GM21526 (cell line): ENCODE results near the gene ZCCHC17.
"Not testable (repeated sequence)": the region's sequence is repeated elsewhere in the genome, so short reads cannot be mapped to it uniquely, and the experiment has no call there.

ENCODE experiments used
- ATAC-seq: cut with Tn5 transposase; IDR thresholded peaks from one replicate; pipeline ENCODE4 v1.9.1; 2021; ENCODE audit warnings: moderate library complexity; ENCODE audit not compliant: unreplicated experiment, low FRiP score

ZCCHC17 gene

DNA sequence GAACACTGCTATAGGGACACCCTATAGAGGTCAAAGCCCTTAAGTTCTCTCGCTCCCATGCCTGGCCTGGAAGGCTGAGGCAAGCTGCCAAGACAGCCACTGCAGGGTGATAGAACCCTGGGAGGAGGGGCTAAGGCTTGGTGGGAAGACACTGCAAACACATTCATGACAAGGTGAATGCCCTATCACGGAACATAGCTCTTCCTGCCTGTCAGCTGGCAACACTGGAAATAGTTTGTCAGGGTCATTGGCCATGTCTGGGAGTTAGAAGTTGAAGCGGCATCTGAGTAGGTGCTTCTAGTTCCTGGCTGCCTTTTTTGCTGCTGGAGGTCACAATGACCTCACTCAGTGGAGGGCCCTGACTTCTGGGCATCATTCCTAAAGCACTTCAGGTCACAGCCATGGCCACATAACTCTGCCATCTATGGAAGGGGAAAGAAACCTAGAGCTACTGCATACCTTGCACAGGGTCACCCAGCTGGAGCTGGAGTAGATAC, 71.8 kb downstream of the ZCCHC17 start:
- no peak for ATAC-seq

DNA sequence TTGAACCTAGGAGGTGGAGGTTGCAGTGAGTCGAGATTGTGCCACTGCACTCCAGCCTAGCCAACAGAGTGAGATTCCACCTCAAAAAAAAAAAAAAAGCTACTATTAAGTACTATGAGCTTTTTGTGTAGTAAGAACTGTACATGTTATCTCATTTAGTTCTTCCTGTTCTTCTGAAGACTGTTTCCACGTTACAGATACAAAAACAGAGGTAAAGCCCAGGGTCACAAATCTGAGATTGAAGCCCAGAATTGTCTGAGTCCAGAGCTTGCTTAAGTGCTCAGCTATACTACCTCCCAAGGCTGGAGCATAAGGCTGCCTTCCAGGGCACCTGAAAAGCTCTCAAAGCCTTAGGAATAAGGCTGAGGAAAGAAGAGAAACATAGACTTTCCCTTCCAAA, 73.2 kb downstream of the ZCCHC17 start:
- ATAC-seq: no peak

DNA sequence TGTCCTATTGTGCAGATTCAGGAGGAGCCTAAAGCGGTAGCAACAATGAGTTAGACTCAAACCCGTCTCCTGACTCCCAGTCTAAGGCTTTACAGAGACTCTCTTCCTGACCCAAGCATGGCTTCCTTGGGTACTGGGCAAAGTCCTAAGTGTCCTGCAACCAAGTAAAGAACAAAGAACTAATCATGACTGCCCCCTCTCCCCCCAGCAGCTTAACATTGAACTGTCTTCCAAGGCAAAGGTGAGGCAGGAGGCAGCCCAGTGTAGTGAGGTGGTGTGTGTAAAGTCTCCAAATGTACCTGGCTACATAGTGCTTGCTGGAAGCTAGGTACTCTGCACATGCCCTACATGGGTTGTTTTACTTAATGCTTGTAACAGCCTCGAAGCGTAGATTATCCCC, 73.7 kb downstream of the ZCCHC17 start:
- ATAC-seq: no peak

DNA sequence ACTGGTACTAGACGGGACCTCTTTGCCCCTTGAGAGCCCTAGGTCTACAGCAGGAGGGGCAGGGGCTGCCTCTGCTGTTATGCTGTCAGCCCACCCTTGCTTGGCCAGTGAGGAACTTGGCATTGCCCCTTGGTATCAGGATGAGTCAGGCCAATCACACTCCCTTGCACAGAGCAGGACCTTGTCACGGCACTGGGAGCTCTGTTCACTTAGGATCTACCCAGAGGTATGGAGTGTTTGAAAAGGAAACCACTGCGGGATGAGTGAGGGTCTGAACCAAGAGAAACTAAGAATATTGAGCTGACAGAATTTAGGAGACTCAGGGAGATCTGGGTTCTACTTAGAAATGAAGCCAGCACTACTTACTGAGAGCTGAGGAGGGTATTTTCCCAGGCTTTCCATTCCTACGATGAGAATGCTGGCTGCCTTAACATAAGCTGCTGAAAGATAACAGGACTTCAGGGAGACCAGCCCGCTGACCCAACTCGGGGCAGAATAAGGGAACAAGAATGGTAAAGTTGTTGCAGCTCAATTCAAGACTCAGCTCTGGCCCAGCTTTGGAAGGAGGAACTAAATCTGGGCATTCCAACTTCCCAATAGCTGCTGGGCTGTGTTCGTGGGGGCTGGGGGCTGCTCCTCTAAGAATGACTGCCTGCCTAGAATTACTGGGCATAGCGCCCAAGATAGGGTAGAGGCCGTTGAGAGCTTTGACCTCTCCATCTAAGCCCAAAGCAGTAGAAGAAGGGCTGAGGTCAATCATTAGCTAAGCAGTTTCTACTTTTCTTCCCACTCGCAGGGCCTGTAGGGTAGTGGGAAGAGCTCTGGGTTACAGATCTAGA, 74.5 kb downstream of the ZCCHC17 start:
- no peak for ATAC-seq

DNA sequence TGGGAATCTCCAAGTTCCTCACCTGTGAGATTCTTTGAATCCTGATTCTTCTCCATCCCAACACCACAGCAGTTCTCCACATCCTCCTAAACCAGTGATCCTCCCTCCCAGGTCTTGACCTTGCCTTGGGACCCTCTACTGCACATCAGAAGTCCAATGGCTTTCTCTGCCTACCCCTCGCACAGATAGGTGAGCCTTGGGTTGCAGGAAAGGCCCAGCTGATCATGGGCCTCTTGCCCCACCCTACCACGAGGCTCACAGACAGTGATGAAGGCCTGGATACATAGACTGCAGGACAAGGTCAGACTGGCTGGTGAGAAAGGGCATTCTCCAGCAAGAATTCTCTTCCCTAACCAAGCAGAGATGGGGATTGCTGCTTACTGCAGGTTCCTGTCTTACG, 75.2 kb downstream of the ZCCHC17 start:
- no peak for ATAC-seq

DNA sequence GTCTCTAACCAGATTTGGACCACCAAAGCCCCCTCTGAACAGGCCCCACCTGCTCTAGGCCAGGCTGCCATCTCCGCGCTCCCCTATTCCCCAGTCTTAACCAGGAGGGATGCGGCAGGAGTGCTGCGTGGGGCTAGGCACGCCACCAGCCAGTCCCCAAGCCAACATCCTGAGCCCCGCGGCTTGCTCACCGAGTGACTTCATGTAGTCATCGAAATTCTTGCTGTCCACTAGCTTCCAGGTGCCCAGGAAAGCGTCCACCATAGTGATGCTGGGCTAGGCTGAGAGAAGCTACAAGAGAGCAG, 75.9 kb downstream of the ZCCHC17 start:
- no peak for ATAC-seq

DNA sequence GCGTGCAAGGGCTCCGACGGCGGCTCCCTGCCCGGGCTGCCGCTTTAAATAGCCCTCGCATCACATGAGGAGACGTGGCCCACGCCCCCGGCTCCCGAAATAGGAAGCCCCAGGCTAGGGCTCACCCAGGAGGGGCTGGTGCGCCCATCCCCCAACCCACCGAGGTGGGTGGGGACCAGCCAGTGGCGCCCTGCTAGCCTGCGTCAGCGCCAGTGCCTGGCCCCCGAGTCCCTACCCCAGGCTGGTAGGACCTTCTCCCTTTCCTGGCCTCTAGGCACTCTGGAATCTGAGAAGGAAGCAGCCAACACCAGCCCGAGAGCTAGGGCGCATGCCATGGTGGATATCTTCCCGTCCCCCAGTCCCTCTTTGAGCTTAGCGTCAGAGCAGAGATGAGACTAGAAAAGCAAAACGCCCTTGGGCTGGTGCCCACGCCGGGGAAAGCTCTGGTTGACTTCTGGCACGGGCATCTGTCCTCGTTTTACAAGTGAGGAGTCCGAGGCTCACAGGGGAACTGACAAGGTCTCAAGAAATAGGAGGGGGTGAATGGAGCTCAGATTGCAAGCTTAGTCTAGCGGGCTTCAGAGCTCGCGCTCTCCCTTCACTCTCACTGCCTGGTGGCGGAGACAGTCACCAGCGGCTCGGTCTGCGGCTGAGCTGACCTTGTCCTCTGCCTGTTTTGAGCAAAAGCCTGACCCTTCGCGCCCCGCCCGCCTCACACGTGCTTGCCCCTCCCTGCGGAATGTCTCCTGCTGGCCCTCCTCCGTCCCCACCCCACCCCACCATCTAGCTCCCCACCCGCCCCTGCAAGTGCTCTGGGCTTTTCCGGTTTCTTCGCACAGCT, 76.4 kb downstream of the ZCCHC17 start, which contains the start of gene FABP3:
TSS of gene FABP3 (minus strand) at position 21 of the 841 bp plus-strand sequence. CDS start 62 bp downstream, outside the sequence.
- no peak for ATAC-seq

DNA sequence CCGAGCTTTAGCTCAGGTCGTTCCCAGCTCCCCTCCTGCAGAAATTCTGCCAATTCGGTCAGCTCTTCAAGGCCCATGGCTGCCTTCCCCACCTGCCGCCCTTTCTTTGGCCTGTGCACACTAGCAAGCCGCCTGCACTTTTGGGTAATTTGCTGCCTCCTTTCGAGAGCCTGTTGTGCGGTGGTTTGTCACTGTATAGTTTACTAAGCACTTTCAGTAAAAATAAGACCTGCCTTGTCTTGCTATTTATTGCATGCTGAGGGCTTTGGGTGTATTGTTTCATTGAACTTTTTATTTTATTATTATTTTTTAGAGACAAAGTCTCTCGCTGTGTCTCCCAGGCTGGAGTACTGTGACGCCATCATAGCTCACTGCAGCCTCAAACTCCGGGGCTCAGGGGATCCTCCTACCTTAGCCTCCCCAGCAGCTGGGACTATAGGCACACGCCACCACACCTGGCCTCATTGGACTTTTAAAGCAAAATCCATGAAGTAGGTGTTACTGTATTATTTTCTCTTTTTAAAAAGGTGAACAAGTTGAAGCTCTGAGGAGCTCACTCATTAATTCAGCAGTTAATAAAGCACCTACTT, 77.2 kb downstream of the ZCCHC17 start:
- ATAC-seq: no peak

DNA sequence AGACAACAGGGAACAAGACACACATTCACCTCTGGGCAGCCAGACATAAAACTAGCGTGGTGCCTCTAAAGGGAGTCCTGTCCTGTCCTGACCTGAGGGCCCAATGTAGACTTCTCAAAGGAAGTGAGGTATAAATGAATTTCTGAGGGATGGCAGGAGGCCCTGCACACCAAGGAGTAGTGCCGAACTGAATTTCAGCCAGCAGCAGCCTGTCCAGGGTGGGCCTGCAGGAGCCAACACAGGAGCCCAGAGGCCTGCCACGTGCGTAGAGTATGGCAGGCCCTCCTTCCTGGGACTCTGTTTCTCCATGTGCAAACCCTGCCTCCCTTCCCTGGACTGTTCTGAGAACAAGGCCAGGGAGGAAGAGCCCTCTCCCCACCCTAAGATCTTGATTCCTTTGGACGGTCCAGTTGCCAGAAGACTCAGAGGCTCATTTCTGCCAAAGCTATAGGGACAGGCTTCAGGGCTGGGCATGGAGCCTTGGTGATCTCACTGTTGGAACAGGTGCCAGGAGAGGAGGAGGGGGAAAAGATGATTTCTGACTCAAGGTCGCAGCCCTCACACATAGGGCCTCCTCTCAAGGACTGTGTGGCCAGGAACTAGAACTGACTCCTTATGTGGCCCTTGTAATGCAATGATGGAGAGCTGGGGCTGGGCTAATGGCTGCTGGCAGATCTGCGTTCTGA, 77.8 kb downstream of the ZCCHC17 start:
- no peak for ATAC-seq

DNA sequence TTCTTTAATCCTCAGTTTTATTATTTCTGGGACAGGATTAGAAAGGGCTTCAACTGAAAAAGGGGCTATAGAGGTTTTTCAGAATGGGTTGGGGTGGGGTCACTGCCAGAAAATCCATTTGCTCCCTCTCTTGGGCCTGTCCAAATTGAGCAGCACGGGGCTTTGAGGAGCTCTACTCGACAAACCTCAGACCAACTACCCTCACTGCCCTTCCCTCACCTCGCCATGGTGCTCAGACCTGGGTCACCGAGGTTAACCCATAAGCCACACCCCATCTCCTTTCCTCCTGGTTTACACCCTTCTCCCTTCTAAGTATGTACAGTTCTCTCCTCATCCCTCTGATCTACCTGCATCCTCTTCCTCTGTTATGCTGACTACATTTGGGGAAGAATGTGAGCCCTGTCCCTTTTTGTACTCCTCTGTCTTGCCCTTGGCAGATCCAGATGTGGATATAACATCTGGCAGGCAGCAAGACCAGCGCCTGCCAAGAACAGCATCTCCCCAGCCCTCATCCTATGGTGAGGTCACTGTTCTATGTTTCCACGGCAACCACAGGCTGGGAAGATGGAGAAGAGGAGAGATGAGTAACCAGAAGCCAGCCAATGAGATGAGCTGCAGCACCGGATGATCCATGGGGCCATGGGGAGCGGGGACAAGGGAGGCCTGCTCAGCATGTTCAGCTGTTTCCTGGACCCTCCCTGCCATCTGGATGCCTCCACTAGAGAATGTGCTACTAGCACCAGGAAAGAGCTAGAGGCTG, 79.7 kb downstream of the ZCCHC17 start:
- no peak for ATAC-seq

DNA sequence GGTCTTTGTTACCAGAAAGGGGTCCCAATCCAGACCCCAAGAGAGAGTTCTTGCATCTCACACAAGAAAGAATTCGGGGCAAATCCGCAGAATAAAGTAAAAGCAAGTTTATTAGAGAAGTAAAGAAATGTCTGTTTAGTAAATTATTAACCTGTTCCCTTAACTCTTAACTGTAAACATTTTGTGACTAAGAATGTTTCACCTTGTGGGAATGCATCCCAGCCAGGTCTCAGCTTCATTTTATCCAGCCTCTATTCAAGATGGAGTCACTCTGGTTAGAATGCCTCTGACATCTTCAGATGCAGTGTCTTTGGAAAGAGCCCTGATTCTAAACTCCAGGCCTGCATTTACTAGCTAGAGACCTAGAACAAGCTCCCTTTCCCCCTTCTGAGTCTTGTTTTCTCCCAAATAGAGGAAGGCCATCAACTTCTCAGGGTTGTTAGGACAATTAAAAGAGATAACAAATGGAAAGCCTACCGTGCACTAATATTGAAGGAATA, 80.6 kb downstream of the ZCCHC17 start:
- no peak for ATAC-seq

DNA sequence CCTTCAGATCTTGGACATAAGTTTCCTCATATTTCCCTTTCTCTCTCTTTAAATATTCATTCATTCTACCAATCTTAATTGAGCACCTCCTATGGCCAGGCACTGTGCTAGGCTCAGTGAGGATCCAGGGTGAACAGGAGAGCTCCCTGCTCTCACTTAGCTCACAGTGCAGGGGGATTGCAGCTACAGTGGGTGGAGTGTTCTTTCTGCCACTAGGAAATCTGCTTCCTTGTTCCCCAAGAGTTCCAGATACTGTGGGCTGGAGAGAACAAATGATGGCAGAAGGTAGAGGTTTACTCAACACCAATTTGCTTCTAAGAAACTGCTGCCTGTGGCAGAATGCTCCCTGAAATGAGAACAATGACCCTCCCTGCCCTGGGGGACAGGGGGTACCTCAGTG, 81.2 kb downstream of the ZCCHC17 start:
- ATAC-seq: no peak

DNA sequence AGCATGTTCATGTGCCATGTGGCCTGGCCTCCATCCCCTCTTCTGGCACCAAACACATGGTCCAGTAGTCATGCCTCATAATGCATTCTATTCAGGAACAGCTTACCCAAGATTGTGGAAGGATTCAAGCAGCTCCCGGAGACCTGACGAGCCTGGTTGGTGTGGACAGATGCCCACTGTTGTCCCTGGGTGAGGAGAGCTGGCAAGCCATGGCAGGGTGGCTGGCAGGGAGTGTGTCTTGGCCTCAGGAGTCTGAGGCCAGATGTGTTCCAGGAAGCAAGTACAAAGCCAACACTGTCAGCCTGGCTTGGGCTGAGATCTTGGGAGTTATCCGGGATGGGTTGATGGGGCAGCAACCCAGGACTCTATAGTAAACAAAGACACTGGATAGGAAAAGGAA, 83.3 kb downstream of the ZCCHC17 start:
- no peak for ATAC-seq

DNA sequence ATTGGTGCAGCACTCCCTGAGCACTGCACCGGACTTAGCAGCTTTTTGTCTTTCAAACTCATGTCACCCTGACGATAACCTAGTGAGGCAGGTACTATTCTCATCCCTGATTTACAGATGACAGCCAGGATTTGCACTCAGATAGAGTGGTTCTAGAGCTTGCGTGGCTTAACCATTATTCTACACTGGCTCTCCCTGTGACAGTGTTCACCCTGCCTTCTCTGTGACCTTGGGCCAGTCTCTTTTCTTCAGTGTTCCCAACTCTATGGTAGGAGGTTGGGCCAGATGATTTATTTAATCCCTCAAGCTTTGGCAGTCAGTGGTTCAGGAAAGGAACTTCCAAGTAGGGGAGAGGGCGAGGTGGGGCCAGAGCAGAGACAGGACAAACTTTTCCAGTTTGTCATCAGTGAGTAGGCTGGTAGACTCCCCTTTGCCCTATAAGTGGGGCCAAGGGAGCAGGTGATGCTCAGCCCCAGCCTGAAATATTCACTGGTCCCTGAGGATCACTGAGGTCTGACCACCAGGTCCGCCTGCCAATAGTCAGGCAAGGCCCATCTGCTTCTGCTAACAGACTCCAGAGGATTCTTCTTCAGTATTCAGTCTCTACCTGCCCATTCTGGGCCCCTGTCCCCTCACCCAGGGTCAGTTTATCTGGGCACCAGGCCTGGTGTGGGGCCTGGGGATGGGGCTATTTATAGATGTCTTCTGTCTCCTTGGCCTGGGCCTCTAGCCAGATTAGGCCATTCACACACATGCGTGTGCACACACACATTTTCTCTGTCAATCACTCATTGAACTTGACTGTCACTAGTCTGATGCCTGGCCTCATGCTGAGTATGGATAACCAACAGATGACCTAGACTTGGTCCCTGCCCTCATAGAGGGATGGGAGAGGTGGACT, 84.8 kb downstream of the ZCCHC17 start:
- no peak for ATAC-seq

DNA sequence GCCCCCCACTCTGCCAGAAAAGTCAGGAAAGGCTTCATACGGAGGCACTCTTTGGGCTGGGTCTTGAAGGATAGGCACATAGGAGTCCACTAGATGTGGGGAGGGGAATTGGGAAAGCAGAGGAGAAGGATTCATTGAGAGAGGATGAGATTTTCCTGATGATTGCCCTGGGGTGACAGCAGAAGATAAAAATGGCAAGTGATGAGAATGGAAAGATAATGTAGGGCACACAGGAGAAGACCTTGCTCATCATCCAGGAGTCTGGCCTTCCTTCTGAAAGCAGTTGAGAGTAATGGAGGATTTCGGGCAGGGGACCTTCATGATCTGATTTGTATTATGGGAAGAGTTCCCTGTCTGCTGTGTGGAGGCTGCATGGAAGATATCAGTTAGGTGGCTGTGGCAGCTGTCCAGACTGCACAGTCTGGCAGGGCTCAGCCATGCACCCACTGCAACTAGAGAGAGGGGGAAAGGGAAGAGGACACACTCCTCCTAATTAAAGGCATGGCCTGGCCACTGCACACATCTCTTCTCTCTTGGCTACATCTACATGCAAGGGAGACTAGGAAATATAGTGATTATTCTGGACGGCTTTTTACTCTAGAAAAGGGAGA, 85.7 kb downstream of the ZCCHC17 start:
- no peak for ATAC-seq

DNA sequence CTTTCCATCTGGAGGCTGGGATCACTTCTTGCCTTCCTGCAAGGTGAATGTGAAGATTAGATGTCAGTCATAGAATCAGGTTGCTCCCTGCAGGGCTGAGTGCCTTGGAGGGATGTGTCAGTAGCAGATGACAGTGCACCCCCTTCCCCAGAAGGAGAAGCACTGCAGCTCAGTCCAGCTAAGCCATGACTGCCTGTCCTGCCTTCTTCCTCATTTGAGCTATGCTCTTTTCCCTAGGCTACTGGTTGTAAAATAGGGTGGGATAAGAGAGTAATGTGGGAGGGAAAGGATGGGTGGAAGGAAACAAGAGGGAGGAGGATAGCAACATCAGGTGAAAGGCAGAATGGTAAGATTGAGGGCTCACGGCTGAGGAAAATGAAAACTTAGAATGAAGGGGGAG, 87.1 kb downstream of the ZCCHC17 start:
- no peak for ATAC-seq

DNA sequence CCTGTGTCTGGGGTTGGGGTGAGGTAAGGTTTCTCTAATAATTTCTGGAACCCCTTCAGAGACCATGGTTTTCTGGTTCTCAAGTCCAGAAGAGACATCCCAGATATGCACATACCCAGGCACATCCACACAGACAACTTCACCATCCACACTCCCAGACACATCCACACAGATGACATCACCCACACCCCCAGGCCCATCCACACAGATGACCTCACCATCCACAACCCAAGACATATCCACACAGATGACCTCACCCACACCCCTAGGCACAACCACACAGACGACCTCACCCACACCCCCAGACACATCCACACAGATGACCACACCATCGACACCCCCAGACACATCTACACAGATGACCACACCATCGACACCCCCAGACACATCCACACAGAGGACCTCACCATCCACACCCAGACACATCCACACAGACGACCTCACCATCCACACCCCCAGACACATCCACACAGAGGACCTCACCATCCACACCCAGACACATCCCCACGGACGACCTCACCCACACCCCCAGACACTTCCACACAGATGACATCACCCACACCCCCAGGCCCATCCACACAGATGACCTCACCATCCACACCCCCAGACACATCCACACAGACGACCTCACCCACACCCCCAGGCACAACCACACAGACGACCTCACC, 89.9 kb downstream of the ZCCHC17 start:
- not testable (repeated sequence) for ATAC-seq

DNA sequence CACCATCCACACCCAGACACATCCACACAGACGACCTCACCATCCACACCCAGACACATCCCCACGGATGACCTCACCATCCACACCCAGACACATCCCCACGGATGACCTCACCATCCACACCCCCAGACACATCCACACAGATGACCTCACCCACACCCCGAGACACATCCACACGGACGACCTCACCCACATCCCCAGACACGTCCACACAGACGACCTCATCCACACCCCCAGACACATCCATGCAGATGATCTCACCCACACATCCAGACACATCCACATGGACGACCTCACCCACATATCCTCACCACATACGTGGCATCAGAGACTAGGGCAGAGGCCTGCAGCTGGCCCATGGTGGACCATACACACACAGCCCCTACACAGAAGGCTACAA, 90.8 kb downstream of the ZCCHC17 start:
- ATAC-seq: no peak
